Ectodermal cell (in vitro differentiated cells): ENCODE measurements around the gene PTPRN2.

Source experiments
- H3K27ac ChIP-seq: 2 replicates; pipeline ENCODE4 v1.7.0; 2013; ENCODE audit warnings: mild to moderate bottlenecking, low read depth, low read length; ENCODE audit not compliant: insufficient read depth, poor library complexity, severe bottlenecking
- H3K27me3 ChIP-seq: 2 replicates; pipeline ENCODE4 v1.7.0; 2013; ENCODE audit warnings: mild to moderate bottlenecking, low read length; ENCODE audit not compliant: insufficient read depth, control insufficient read depth, poor library complexity, severe bottlenecking
- H3K36me3 ChIP-seq: one replicate; pipeline ENCODE4 v1.7.0; 2013; ENCODE audit warnings: low read length; ENCODE audit not compliant: control insufficient read depth, insufficient read depth
- H3K4me1 ChIP-seq: one replicate; pipeline ENCODE4 v1.7.0; 2013; ENCODE audit warnings: low read length; ENCODE audit not compliant: control insufficient read depth, insufficient read depth
- H3K4me3 ChIP-seq: 2 replicates; pipeline ENCODE4 v1.7.0; 2013; ENCODE audit warnings: low read depth, low read length, control low read depth; ENCODE audit not compliant: insufficient read depth
- H3K9me3 ChIP-seq: 2 replicates; pipeline ENCODE4 v1.7.0; 2013; ENCODE audit warnings: mild to moderate bottlenecking, low read length, moderate library complexity; ENCODE audit not compliant: control insufficient read depth
- WGBS, 2 experiments: methylation state at CpG; one replicate each; pipeline ENCODE4 v1.1.7; 2013; ENCODE audit warnings: missing lambda C conversion rate in 2 of 2; 5-methylcytosine and 5-hydroxymethylcytosine counted together

The PTPRN2 gene

DNA sequence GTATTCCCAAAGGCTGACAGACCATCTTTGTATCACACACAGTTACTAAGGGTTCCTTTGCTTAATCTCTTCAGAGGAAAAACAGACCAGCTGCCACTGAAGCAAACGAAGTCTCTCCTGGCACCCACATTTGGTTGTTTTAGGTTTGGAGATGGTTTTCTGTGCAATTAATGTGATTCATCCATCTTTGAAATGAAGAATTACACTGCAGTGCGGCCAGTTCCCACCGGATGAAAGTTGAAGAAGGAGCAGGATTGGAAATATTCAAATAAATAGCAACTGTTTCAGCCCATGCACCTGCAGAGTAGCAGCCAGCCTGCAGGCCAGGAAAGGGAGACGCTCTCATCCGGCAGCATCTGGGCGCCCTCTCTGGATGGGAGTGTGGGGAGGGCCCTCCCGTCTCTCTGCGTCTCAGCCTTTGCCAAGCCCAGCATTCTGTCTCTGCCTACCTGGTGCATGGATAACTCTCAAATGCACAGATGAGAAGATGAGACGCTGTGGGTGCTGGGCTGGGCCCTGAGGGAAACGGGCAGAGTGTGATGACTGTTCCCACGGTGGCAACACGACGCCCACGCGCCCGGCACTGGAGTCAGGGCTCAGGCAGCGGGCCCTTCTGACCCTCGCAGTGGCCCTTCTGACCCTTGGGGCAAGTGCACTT lies 214.0 kb downstream of the PTPRN2 start:
- H3K27ac ChIP-seq: no peak overlapping the region
- H3K4me3 ChIP-seq: no peak overlapping the region
- H3K36me3 ChIP-seq: no peaks in the 10 kb centered on the region
- WGBS, 2 experiments: 72 to 79% methylated on average over 18 of the region's 18 CpGs
- H3K4me1 ChIP-seq: no peaks in the 10 kb centered on the region
- H3K9me3 ChIP-seq: peaks cover 14% of the 10 kb centered on the region
- no peaks in the 10 kb centered on the region for H3K27me3 ChIP-seq

DNA sequence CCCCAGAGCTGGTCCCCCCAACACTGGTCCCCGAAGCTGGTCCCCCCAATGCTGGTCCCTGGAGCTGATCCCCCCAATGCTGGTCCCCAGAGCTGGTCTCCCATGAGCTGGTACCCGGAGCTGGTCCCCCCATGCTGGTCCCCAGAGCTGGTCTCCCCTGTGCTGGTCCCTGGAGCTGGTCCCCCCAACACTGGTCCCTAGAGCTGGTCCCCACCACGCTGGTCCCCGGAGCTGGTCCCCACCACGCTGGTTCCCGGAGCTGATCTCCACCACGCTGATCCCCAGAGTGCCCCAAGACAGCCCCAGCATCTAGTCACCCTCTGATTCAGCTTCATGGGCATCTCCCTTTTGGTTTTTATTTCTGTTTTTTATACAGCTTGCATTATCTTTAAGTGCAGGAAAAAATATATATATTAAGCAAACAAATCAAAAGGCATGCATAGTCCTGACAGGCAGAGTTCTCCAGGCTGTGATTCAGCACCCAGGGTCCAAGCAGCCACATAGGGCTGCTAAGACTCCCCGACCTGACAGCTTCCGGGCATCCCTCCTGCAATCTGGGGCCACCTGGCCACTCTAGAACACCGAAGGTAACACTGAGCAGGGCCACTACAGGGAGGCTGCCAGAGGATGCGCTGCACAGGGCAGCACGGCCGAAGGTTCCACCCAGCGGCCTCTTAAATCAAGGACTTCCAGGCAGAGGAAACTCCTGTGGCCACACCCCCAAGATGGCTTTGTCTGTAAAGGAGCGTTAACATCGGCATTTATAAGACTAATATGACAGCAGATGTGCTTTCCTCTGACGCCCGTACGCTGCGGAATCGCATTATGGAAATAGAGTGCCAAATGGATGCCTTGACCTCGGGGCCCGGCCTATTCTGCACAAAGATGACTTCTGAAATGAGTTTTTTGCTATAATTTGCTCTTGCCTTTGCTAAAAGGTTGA lies 215.0 kb downstream of the PTPRN2 start:
- Histone ChIP-seq H3K27ac (no peak overlapping the region), H3K36me3 (no peaks in the 10 kb centered on the region), H3K4me1 (no peaks in the 10 kb centered on the region), H3K4me3 (no peak overlapping the region), H3K27me3 (no peaks in the 10 kb centered on the region), H3K9me3 (peaks cover 17% of the 10 kb centered on the region)
- 73 to 75% methylated on average over 23 of the region's 23 CpGs for WGBS, 2 experiments

DNA sequence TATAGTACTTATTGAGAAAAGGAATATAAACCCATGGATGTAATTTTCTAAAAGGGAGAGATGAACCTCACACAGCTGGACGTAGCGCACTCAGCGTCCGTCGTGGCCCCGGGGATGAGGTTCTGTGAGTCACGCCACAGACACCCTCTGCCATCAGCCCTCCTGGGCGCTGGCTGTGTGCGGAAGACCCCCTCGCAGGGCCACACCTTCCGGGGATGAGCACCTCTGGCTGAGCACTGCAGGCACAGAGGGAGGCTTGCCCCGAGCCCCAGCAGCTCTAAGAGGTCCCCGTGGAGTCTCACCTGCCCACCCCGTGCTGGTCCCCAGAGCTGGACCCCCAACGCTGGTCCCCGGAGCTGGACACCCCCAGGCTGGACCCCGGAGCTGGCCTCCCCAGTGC lies 215.8 kb downstream of the PTPRN2 start:
- no peak overlapping the region for H3K4me3 ChIP-seq
- peaks cover 20% of the 10 kb centered on the region for H3K9me3 ChIP-seq
- 81 to 82% methylated on average over 17 of the region's 17 CpGs for WGBS, 2 experiments
- H3K36me3 ChIP-seq: no peaks in the 10 kb centered on the region
- no peak overlapping the region for H3K27ac ChIP-seq
- no peaks in the 10 kb centered on the region for H3K27me3 ChIP-seq
- H3K4me1 ChIP-seq: no peaks in the 10 kb centered on the region

DNA sequence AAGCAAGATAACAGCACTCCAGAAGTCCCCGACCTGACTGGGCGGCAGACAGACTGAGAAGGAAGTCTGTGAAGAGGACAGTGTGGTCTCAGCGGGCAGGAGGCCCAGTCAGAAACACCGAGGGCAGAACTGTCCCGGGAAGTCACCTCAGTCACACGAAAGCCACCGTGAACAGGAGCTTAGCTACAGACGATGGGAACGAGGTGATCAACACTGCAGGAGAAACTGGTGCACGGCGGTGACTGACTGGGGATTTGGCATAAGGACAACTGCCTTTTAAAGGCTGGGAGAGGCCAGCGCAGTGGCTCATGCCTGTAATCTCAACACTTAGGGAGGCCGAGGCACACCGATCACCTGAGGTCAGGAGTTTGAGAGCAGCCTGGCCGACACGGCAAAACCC lies 217.8 kb downstream of the PTPRN2 start:
- H3K36me3 ChIP-seq: no peaks in the 10 kb centered on the region
- H3K27ac ChIP-seq: no peak overlapping the region
- peaks cover 15% of the 10 kb centered on the region for H3K9me3 ChIP-seq
- no peaks in the 10 kb centered on the region for H3K27me3 ChIP-seq
- H3K4me3 ChIP-seq: no peak overlapping the region
- no peaks in the 10 kb centered on the region for H3K4me1 ChIP-seq
- WGBS, 2 experiments: 84 to 90% methylated on average over 16 of the region's 16 CpGs

DNA sequence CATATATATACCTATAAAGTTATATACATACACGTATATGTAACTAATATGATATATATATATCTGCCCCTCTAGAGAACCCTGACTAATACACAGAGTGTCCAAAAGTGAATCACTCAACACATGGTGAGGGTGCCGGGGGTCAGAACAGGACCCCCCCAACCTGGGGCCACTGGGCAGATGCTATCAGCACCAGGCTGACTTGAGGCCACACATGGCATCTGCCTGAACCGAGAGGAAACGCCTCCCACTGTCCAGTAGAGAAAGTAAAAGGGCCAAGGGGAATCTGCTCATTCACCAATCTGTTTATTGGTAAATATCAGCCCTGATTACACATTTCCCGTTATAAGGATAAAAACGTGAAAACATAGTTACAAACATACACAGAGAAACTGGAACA lies 218.3 kb downstream of the PTPRN2 start:
- Histone ChIP-seq H3K27me3 (no peaks in the 10 kb centered on the region), H3K9me3 (peaks cover 15% of the 10 kb centered on the region), H3K4me1 (no peaks in the 10 kb centered on the region), H3K4me3 (no peak overlapping the region), H3K36me3 (no peaks in the 10 kb centered on the region), H3K27ac (no peak overlapping the region)
- WGBS, 2 experiments: 81 to 85% methylated on average over 5 of the region's 6 CpGs

DNA sequence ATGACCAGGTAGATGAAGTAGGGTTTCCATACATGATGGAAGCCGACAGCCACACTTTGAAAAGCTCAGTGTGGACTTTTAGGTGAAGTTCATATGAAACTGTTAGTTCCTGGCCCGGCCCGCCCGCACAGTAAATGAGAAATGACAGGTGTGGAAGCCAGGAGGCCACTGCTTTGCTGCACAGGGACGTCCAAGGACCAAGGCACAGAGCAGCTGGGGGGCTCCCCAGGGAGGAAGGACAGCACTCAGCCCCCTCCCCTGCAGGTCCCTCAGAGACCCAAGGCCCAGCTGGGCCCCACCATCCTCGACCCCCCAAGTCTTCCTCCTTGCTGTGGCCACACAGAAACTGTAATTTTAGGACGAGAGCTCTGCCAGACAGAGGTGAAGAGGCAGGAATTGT lies 219.2 kb downstream of the PTPRN2 start:
- Histone ChIP-seq H3K4me1 (no peaks in the 10 kb centered on the region), H3K36me3 (no peaks in the 10 kb centered on the region), H3K4me3 (no peak overlapping the region), H3K27ac (no peak overlapping the region), H3K27me3 (no peaks in the 10 kb centered on the region), H3K9me3 (peaks cover 17% of the 10 kb centered on the region)
- 53 to 55% methylated on average over 7 of the region's 7 CpGs for WGBS, 2 experiments

DNA sequence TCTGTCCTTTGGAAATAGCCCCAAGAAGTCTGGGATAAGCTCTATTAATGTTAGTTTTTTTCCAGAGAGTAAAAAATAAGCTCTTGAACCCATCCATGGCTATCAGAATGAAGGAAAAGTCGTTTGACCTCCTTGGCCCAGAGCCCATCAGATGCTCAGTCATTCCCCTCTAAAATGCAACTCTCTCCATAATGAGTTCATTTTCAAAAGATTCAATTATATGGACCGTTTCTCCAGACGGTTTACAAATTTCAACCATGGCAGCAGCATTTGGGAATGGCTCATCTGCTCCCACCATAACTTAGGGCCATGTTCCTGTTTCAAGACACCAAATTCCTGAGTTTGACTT lies 220.0 kb downstream of the PTPRN2 start:
- Histone ChIP-seq H3K4me3 (no peak overlapping the region), H3K4me1 (no peaks in the 10 kb centered on the region), H3K27me3 (no peaks in the 10 kb centered on the region), H3K9me3 (peaks cover 17% of the 10 kb centered on the region), H3K36me3 (no peaks in the 10 kb centered on the region), H3K27ac (no peak overlapping the region)
- 50 to 64% methylated on average over 3 of the region's 3 CpGs for WGBS, 2 experiments

DNA sequence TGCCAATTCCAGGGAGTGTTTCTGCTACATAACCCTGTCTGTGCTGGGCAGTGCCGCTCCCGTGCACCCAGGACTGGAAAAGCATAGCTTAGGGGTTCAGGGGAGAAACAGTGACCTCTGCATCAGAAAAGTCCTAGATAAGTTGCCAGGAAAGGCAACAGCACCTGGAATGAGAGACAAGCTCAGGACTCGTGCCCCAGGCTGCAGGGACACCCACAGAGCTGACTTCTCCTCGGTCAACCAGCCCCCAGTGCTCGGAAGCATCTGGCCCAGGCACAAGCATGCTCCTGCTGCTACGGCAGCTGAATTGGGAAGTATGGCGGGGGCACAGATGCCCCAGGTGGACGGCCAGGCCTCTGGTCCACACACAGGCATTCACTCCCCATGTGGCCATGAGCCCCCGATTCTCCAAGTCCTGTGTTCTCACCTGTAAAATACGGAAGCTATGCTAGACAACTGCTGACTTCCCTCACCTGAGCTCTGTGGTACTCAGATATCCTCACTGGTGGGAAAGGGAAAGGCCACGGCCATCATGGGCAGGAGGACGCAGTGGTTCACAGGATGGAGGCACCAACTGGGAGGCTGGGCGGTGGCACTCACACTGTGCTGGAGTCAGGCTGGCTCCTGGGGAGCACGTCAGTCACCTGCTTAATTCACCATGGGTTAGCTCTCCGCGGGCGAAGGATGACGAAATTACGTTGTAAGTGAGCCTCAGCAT lies 220.5 kb downstream of the PTPRN2 start:
- Histone ChIP-seq H3K27ac (no peak overlapping the region), H3K4me1 (no peaks in the 10 kb centered on the region)

DNA sequence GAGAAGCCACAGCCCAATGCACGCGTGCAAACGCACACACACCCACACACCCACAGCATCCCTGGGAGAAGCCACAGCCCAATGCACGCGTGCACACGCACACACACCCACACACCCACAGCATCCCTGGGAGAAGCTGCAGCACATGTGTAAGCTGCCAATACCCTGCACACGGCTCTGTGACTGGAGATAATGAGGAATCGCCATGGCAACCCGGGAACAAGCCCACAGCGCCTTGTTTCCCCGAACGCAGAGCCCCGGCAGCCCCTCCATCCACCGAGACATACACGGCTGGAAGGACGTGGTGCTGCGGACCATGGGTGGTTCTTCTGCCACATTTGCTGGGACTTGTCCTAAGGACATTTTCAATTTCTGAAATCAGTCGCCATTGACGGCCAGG lies 221.3 kb downstream of the PTPRN2 start:
- H3K27ac ChIP-seq: no peak overlapping the region
- no peaks in the 10 kb centered on the region for H3K27me3 ChIP-seq
- no peaks in the 10 kb centered on the region for H3K4me1 ChIP-seq
- H3K36me3 ChIP-seq: no peaks in the 10 kb centered on the region
- 85 to 88% methylated on average over 19 of the region's 19 CpGs for whole genome bisulfite sequencing, 2 experiments
- H3K9me3 ChIP-seq: peaks cover 17% of the 10 kb centered on the region
- no peak overlapping the region for H3K4me3 ChIP-seq

More for the DNA sequence above, 220.5 kb downstream of the PTPRN2 start:
- Histone ChIP-seq H3K36me3 (no peaks in the 10 kb centered on the region), H3K27me3 (no peaks in the 10 kb centered on the region), H3K4me3 (no peak overlapping the region), H3K9me3 (peaks cover 17% of the 10 kb centered on the region)
- 78 to 80% methylated on average over 19 of the region's 19 CpGs for WGBS, 2 experiments

DNA sequence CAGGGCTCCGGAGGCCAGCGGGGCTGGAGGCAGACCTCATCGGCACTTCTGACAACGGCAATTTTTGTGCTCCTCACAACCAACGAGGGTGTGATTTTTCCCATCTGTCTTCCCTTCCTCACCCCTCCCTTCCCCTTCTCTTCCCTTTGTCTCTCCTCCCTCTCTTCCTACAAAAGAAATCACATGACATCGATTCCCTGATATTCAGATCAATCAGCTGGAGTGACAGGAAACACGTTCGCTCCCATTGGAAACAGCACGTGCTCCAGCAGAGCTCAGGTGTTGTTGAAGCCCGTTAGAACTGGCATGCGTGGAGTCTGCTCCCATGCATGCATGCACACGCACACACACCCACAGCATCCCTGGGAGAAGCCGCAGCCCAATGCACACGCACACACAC lies 222.4 kb downstream of the PTPRN2 start:
- WGBS, 2 experiments: 84 to 87% methylated on average over 14 of the region's 14 CpGs
- Histone ChIP-seq H3K9me3 (peaks cover 17% of the 10 kb centered on the region), H3K4me1 (no peaks in the 10 kb centered on the region), H3K27ac (no peak overlapping the region), H3K27me3 (no peaks in the 10 kb centered on the region), H3K4me3 (no peak overlapping the region), H3K36me3 (no peaks in the 10 kb centered on the region)
